ENCODE data around the gene PUM2.
A peak's percentile ranks its signal among the peaks of the same experiment; 100 is the strongest.

PUM2 gene

DNA sequence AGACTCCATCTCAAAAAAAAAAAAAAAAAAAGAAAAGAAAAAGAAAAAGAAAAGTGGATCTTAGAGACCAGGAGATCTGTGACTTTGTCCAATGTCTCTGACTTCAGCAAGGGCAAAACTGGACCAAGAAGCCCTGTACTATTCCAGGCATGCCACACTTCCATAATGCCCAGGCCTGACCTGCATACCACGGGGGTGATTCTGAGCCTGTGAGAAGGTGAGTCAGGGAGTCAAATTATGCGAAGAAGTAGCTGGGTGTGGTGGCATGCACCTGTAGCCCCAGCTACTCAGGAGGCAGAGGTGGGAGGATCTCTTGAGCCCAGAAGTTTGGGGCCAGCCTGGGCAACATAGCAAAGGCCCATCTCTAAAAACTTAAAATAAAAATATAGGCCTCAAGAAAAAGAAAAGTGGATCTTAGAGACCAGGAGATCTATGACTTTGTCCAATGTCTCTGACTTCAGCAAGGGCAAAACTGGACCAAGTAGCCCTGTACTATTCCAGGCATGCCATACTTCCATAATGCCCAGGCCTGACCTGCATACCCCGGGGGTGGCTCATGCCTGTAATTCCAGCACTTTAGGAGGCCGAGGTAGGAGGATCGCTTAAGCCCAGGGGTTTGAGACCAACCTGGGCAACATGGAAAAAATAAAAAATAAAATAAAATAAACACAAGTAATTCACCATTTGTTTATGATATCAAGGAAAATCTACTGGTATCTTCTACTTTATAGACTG lies 12.2 kb upstream of the PUM2 start:
- H3K4me1 ChIP-seq: peaks cover 0 to 52% (median 0%) of the 10 kb centered on the region in 10 experiments; a peak in 8 of 20 replicates
- no peaks in the 10 kb centered on the region for H4K20me1 ChIP-seq
- peaks cover 5 to 14% (median 10%) of the 10 kb centered on the region in 11 experiments for H3K9me3 ChIP-seq (replicated peaks in 1 of 11)
- H3K27me3 ChIP-seq: no peaks in the 10 kb centered on the region
- H3K4me3 ChIP-seq: no peak overlapping the region
- no peak for TF ChIP-seq Cebpa-rat (IDR thresholded peaks at IDR 0.05)
- H3K9ac ChIP-seq: no peak overlapping the region
- H3K36me3 ChIP-seq: 0 out of 22 replicates have a peak, but pooled peaks cover 0 to 3% (median 0%) of the 10 kb centered on the region in 11 experiments
- H3K27ac ChIP-seq: no peak overlapping the region
- H3K4me2 ChIP-seq: peak overlapping the region in 2 of 11 experiments; percentile 77 to 87; a peak in 4 of 22 replicates

DNA sequence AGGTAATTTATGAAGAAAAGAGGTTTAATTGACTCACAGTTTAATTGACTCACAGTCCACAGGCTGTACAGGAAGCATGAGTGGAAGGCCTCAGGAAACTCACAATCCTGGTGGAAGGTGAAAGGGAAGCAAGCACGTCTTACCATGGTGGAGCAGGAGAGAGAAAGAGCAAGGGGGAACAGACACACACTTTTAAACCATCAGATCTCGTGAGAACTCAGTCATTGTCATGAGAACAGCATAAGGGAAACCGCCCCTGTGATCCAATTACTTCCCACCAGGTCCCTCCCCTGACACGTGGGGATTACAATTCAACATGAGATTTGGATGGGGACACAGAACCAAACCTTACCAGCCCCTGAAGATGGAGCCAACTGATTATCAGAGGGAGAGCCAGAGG lies 11.2 kb upstream of the PUM2 start:
- no peak for TF ChIP-seq Cebpa-rat (IDR thresholded peaks at IDR 0.05)
- no peak overlapping the region for H3K4me3 ChIP-seq
- H3K27me3 ChIP-seq: no peaks in the 10 kb centered on the region
- H3K9ac ChIP-seq: no peak overlapping the region
- no peaks in the 10 kb centered on the region for H4K20me1 ChIP-seq
- H3K36me3 ChIP-seq: no peaks in the 10 kb centered on the region
- peak overlapping the region in 3 of 11 experiments; percentile 9 to 64 (median 20); a peak in 4 of 22 replicates for H3K4me2 ChIP-seq
- H3K9me3 ChIP-seq (replicated peaks in 1 of 11): peaks cover 0 to 4% (median under 1%) of the 10 kb centered on the region in 11 experiments; a peak in 6 of 22 replicates
- H3K4me1 ChIP-seq: peaks cover 0 to 57% (median 0%) of the 10 kb centered on the region in 10 experiments; a peak in 8 of 20 replicates
- H3K27ac ChIP-seq: no peak overlapping the region; a peak in 1 of 22 replicates

DNA sequence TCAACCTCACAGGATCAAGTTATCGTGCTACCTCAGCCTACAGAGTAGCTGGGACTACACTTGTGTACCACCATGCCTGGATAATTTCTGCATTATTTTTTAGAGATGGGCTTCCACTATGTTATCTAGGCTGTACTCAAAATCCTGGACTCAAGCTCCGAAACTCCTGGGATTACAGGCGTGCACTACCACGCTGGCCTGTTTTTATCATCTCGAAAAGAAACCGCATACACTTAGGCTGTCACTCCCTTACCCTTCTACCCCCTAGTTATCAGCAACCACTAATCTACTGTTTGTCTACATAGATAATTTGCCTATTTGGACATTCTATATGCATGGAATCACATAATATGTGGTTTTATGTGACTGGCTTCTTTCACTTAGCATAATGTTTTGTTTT lies 8.5 kb upstream of the PUM2 start:
- no peak for TF ChIP-seq Cebpa-rat (IDR thresholded peaks at IDR 0.05)
- no peak overlapping the region for H3K27ac ChIP-seq
- no peak overlapping the region for H3K4me3 ChIP-seq
- no peaks in the 10 kb centered on the region for H4K20me1 ChIP-seq
- H3K9me3 ChIP-seq (replicated peaks in 1 of 11): 0 out of 22 replicates have a peak, but pooled peaks cover 0 to 3% (median 0%) of the 10 kb centered on the region in 11 experiments
- H3K4me2 ChIP-seq: no peak overlapping the region
- no peaks in the 10 kb centered on the region for H3K36me3 ChIP-seq
- peaks cover 0 to 30% (median 3%) of the 10 kb centered on the region in 10 experiments; a peak in 10 of 20 replicates for H3K4me1 ChIP-seq
- H3K9ac ChIP-seq: no peak overlapping the region
- no peaks in the 10 kb centered on the region for H3K27me3 ChIP-seq

DNA sequence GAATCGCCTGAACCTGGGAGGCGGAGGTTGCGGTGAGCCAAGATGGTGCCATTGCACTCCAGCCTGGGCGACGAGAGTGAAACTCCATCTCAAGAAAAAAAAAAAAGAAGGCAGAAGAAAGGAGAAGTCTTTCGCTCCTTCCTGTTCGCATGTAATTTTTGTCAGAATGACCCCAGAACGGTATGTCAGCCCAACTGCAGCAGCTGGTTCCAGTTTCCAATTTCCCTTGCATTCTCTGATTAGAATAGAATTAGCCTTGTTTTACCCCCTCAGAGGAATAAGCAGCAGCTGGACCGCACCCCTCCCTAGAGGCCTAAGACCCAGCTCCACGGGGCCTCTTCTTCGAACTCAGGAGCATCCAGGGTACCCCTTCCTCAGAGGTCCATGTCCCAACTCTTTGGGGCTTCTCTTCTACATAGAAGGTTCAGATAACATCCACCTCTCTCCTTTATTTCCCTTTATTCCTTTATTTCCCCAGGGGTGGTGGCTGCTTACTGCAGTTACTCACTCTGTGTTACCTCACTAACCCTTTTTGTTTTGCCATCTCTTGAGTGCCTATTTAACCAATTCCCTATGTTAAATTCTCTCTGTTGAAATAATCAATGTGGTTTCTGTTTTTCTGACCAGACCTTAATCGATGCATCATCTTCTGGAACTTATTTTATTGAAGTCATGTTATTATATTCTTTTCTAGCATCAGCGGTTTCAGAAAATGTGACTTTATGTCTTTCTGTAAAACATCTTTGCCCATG lies 7.2 kb upstream of the PUM2 start:
- peak overlapping the region in 4 of 11 experiments; percentile 37 to 72 (median 51); a peak in 6 of 22 replicates for H3K4me2 ChIP-seq
- no peak overlapping the region for H3K27ac ChIP-seq
- no peak for TF ChIP-seq Cebpa-rat (IDR thresholded peaks at IDR 0.05)
- no peak overlapping the region for H3K9ac ChIP-seq
- H3K4me1 ChIP-seq: peaks cover 0 to 30% (median 4%) of the 10 kb centered on the region in 10 experiments; a peak in 15 of 20 replicates
- no peaks in the 10 kb centered on the region for H3K36me3 ChIP-seq
- H3K9me3 ChIP-seq (replicated peaks in 1 of 11): 0 out of 22 replicates have a peak, but pooled peaks cover 0 to 3% (median 0%) of the 10 kb centered on the region in 11 experiments
- no peaks in the 10 kb centered on the region for H3K27me3 ChIP-seq
- no peak overlapping the region for H3K4me3 ChIP-seq
- no peaks in the 10 kb centered on the region for H4K20me1 ChIP-seq

DNA sequence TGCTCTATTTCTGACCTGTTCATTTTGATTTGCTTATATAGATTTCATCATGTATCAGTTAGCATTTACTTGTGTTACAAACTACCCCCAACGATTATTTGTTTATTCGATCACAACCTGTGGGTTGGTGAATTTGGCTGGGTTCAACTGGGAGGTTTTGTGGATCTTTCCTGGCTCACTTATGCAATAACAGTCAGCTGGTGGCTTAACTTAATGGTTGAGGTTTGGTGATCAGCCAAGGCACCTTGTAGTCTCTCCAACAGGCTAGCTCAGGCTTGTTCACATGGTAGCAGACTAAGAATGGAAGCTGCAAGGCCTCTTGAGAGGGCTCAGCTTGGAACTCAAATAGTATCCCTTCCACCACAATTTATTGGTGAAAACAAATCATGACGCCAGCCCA lies 5.4 kb upstream of the PUM2 start:
- Histone ChIP-seq H4K20me1 (no peaks in the 10 kb centered on the region), H3K27ac (no peak overlapping the region), H3K4me3 (no peak overlapping the region), H3K36me3 (no peaks in the 10 kb centered on the region), H3K4me1 (peaks cover 15 to 36% (median 21%) of the 10 kb centered on the region in 10 experiments), H3K4me2 (peak overlapping the region in 3 of 11 experiments; percentile 4 to 17 (median 6); a peak in 3 of 22 replicates), H3K9ac (no peak overlapping the region), H3K9me3 (replicated peaks in 1 of 11) (0 out of 22 replicates have a peak, but pooled peaks cover 0 to 3% (median 0%) of the 10 kb centered on the region in 11 experiments), H3K27me3 (no peaks in the 10 kb centered on the region)
- TF ChIP-seq Cebpa-rat (IDR thresholded peaks at IDR 0.05): peak in 1 of 11 experiments; percentile 28; a peak in 1 of 22 replicates

DNA sequence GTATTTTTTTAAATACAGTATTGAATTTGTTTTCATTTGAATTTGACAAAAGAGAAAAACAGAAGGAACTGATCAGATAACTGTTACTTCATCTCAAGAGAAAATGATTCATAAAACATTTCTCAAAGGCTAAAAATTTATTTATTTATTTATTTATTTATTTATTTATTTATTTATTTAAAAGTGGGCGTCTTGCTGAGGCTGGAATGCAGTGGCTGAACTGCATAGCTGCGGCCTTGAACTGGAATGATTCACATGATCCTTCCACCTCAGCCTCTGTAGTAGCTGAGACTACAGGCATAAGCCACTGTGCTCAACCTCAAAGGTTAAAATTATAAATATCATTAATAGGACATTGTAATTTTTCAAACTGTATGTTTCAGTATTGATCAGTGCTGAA lies 4.5 kb upstream of the PUM2 start:
- no peak for TF ChIP-seq Cebpa-rat (IDR thresholded peaks at IDR 0.05)
- Histone ChIP-seq H3K4me2 (no peak overlapping the region), H3K9ac (no peak overlapping the region), H3K9me3 (replicated peaks in 1 of 11) (0 out of 22 replicates have a peak, but pooled peaks cover 0 to 3% (median 0%) of the 10 kb centered on the region in 11 experiments), H3K27ac (no peak overlapping the region), H3K27me3 (no peaks in the 10 kb centered on the region), H4K20me1 (peaks cover 0 to 2% (median under 1%) of the 10 kb centered on the region in 11 experiments; a peak in 7 of 22 replicates), H3K4me1 (peaks cover 15 to 36% (median 21%) of the 10 kb centered on the region in 10 experiments), H3K4me3 (no peak overlapping the region), H3K36me3 (no peaks in the 10 kb centered on the region)

DNA sequence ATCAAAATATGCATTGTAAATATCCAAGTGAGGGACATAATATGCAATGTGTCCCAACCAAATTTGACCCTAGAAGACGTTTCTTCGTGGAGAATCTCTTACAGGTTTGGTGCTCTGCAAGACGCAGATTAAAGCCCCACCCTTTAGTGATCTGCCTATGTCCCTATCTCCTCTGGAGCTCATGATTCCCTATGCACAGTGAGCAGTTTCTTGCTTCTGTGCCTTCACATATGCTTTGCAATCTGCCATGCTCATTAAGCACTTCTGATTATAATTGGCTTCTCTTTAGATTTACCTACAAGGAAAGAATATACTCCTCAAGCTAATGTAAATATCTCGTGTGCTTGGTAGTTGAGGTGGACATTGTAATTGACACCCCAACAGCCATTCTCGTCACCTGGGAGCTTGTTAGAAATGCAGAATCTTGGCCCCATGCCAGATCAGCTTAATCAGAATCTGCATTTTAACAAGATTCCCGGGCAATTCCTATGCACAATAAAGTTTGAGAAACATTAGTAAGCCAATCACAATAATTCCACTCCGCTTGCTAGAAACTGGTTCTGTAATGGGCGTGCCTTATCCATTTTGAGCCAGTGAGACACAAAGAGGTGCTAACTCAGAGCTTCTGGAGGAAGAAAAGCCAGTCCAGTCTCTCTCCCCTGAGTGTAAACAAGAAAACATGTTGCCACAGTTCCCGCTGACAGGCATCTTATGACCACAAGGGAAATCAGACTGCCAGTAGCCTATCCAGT lies 2.8 kb upstream of the PUM2 start:
- no peak for TF ChIP-seq Cebpa-rat (IDR thresholded peaks at IDR 0.05)
- H4K20me1 ChIP-seq: peaks cover 16 to 19% (median 18%) of the 10 kb centered on the region in 11 experiments
- no peak overlapping the region for H3K4me3 ChIP-seq
- no peaks in the 10 kb centered on the region for H3K9me3 ChIP-seq (replicated peaks in 1 of 11)
- H3K4me1 ChIP-seq: peaks cover 25 to 44% (median 30%) of the 10 kb centered on the region in 10 experiments
- H3K36me3 ChIP-seq: peaks cover 2 to 7% (median 4%) of the 10 kb centered on the region in 11 experiments; a peak in 13 of 22 replicates
- H3K9ac ChIP-seq: no peak overlapping the region
- no peaks in the 10 kb centered on the region for H3K27me3 ChIP-seq
- H3K27ac ChIP-seq: no peak overlapping the region
- peak overlapping the region in 1 of 11 experiments; percentile 33; a peak in 2 of 22 replicates for H3K4me2 ChIP-seq

DNA sequence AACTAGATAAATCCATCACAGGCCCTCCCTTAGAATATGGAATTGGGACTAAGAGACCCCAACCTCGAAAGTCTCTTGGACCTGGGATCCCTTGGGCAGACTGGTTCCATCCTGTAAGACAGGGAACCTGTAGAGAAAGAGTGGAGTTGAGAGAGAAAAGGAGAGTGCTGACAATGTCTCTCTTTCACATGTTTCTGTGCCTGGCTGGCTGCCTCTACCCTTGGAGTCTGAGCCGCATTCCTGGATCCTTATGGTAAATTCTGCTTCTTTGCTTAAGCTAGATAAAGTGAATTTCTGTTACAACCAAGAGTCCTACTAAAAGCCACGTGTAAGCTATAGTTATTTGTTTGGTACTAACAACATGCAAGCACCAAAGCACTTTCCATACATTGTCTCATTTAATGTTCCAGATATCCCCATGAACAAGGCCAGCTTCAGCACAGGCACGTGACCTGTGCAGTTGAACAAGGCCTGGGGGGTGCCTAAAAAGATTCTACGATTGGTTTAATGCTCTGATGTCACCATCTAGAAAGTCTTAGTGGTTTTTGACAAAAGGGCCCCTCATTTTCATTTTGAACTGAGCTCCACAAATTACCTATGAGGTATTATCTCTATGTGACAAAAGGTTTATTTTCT lies 2.1 kb upstream of the PUM2 start:
- Histone ChIP-seq H3K4me3 (no peak overlapping the region), H3K9ac (peak overlapping the region in 3 of 11 experiments; percentile 92 to 99 (median 93); a peak in 2 of 22 replicates), H3K4me2 (peak overlapping the region; percentile 82 to 97 (median 92); a peak in 20 of 22 replicates), H3K4me1 (peaks cover 29 to 47% (median 36%) of the 10 kb centered on the region in 10 experiments), H3K27me3 (no peaks in the 10 kb centered on the region), H3K36me3 (peaks cover 8 to 14% (median 10%) of the 10 kb centered on the region in 11 experiments; a peak in 13 of 22 replicates), H3K9me3 (replicated peaks in 1 of 11) (no peaks in the 10 kb centered on the region), H4K20me1 (peaks cover 23 to 26% (median 25%) of the 10 kb centered on the region in 11 experiments), H3K27ac (no peak overlapping the region; a peak in 1 of 22 replicates)
- TF ChIP-seq Cebpa-rat (IDR thresholded peaks at IDR 0.05): no peak

All from BLaER1 treated with 17β-estradiol and CSF1 and Interleukin-3, amounts not matched to agents 10 nM and 100 nM (cell line).